GM12864 (cell line): ENCODE data around the gene CDC45.
A peak's percentile ranks its signal among the peaks of the same experiment; 100 is the strongest.

ENCODE experiments used
- DNase-seq: peaks from one replicate; pipeline ENCODE4 v3.0.0-alpha.2; 2011; ENCODE audit warnings: low read depth
- H3K4me3 ChIP-seq: 2 replicates; pipeline ENCODE4 v1.5.1; 2011; ENCODE audit warnings: mild to moderate bottlenecking, low read depth, low read length, control low read depth
- CTCF ChIP-seq: IDR thresholded peaks from 2 replicates; pipeline ENCODE4 v1.5.1; 2011; ENCODE audit warnings: low read depth, mild to moderate bottlenecking, moderate library complexity, low read length, control low read depth, inconsistent platforms; ENCODE audit errors: missing control alignments

CDC45 gene

GRCh38 chr22:19476023-19476422 lies 3.7 kb upstream of the CDC45 start:
- no peak overlapping the region for H3K4me3 ChIP-seq
- no peak for DNase-seq
- TF ChIP-seq CTCF, result no peak

GRCh38 chr22:19477321-19478044 lies 2.2 kb upstream of the CDC45 start:
- no peak for TF ChIP-seq CTCF
- peak overlapping the region; percentile 97 for H3K4me3 ChIP-seq
- no peak for DNase-seq

- DNase-seq, result no peak
- peak overlapping the region; percentile 97 for H3K4me3 ChIP-seq
- no peak for TF ChIP-seq CTCF
Measured at GRCh38 chr22:19478045-19478900, 1.4 kb upstream of the CDC45 start.

- peak within 1 kb of the TSS; percentile 97 for H3K4me3 ChIP-seq
- peak; percentile 25 for DNase-seq
- TF ChIP-seq CTCF, result no peak
Measured at GRCh38 chr22:19478901-19479354, 792 bp upstream of the CDC45 start, which contains the start of gene UFD1. Gene UFD1 (minus strand): TSS chr22:19479193. CDS start chr22:19479085, 108 bp downstream.

- TF ChIP-seq CTCF, result no peak
- no peak for DNase-seq
- peak overlapping the region; percentile 97 for H3K4me3 ChIP-seq
Measured at GRCh38 chr22:19480173-19480568, 451 bp downstream of the CDC45 start.

- no peak for TF ChIP-seq CTCF
Measured at GRCh38 chr22:19480789-19481188, 1.1 kb downstream of the CDC45 start.

More at GRCh38 chr22:19480789-19481188, 1.1 kb downstream of the CDC45 start:
- H3K4me3 ChIP-seq, result peak overlapping the region; percentile 97
- no peak for DNase-seq
